ENCODE data around the gene PDE4B.

DNA sequence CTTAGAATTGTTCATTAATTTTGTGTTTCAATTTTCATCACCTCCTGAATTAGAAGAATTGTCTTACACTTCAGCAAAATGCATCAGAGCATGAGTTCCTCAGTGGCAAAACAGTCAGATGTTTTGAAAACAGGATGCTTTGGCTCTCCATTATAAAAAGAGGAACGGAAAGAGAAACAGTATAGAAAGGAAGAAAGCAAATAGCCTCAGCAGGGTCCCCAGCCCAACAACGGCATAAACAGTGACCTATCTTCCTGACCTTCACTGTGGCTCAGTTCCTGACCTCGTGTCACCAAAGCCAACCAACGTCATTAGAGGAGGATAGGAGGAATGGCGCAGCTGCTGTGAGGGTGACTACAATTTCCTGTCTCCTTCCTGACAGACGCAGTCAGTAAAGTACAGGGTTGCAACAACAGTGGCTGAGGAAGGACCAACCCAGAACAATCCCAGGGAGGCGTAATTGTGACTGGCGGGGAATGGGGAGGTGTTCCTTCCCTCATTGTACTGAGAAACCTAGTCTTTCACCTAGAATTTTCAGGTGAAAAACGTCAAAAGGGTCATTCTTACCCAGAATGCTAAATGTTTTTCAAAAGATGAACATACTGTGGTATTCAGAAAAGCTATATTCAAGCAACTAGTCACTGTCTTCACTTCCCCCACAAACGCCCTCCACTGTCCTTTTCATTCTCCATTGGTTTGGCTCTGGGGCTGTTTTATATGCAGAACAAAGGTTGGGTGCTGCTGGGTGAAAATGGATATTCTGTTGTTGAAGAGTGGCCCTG lies 543.4 kb downstream of the PDE4B start:
- no peak for TF ChIP-seq CTCF (IDR thresholded peaks at IDR 0.05)
- no peak for TF ChIP-seq POLR2A (IDR thresholded peaks at IDR 0.05)
